Thoracic aorta (tissue), 2 donors: Measurements from ENCODE around the gene WNT10A. TPM values are rescaled to one million over a fixed set of nuclear protein-coding genes. Genes with fewer than 3 reads are reported as not detected.
A peak's percentile ranks its signal among the peaks of the same experiment; 100 is the strongest.

Source experiments
- ATAC-seq: fragments of 150-250 bp; one replicate; pipeline ENCODE4 v1.8.0; 2017; ENCODE audit warnings: low read depth; ENCODE audit not compliant: insufficient number of reproducible peaks, low FRiP score
- DNase-seq: peaks from one replicate; pipeline ENCODE4 v3.0.0-alpha.2; 2020; ENCODE audit warnings: low spot score
- H3K27ac ChIP-seq, 2 donors: fragments of 200-600 bp; sonication (generic); 1 replicate in 1 of 2; 2 replicates in 1 of 2; pipeline ENCODE4 v1.5.1; 2016; ENCODE audit warnings: mild to moderate bottlenecking in 2 of 2, moderate library complexity in 2 of 2
- H3K27me3 ChIP-seq: fragments of 200-600 bp; sonication (generic); replicated peaks from 2 replicates; pipeline ENCODE4 v1.6.0; 2016; ENCODE audit warnings: mild to moderate bottlenecking; ENCODE audit not compliant: insufficient read depth
- H3K36me3 ChIP-seq: fragments of 200-600 bp; sonication (generic); one replicate; pipeline ENCODE4 v1.5.1; 2016
- H3K4me1 ChIP-seq, 2 donors: fragments of 200-600 bp; sonication (generic); 1 replicate in 1 of 2; 2 replicates in 1 of 2; pipeline versions ENCODE4 v1.5.1 to v1.6.0; 2016; ENCODE audit warnings: low read depth in 2 of 2, mild to moderate bottlenecking in 1 of 2; ENCODE audit not compliant: control insufficient read depth in 1 of 2
- H3K4me3 ChIP-seq: fragments of 200-600 bp; sonication (generic); 2 replicates; pipeline ENCODE4 v1.5.1; 2016; ENCODE audit warnings: mild to moderate bottlenecking
- H3K9me3 ChIP-seq: fragments of 200-600 bp; sonication (generic); 2 replicates; pipeline ENCODE4 v1.5.1; 2016
- total RNA-seq, 2 donors: library from RNA; depleted of rRNA; stranded (reverse); fragments of >200 nt; gene quantifications; one replicate each; pipeline versions ENCODE4 v1.1.0 to v1.2.3, GENCODE V29; 2016
- TF ChIP-seq, protein P1 (sequence below): fragments of 200-600 bp; sonication (generic); IDR thresholded peaks from one replicate; pipeline ENCODE4 v1.5.1; 2019; ENCODE audit warnings: antibody characterized with exemption

The WNT10A gene
- total RNA-seq, 2 donors from 2014 or later = 1.6 TPM; not detected in 1

- no peak for ATAC-seq
- H3K4me1 ChIP-seq = peaks cover 11 to 22% of the 10 kb centered on the region in 2 donors
Observed at GRCh38 chr2:218869064-218869463, 11.6 kb upstream of the WNT10A start.

DNA sequence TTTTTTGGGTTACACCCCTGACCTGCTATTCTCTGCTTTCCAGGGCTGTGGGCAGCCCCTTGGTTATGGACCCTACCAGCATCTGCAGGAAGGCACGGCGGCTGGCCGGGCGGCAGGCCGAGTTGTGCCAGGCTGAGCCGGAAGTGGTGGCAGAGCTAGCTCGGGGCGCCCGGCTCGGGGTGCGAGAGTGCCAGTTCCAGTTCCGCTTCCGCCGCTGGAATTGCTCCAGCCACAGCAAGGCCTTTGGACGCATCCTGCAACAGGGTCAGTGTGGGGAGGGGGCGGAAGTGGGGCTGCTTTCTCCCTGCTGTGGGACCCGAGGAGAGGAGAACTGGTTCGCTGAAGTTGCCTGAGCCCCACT lies 9.7 kb upstream of the WNT10A start:
- no peak for ATAC-seq
- H3K4me1 ChIP-seq = peaks cover 11 to 22% of the 10 kb centered on the region in 2 donors
- H3K36me3 ChIP-seq = no peaks in the 10 kb centered on the region
- no peak for DNase-seq
- H3K27me3 ChIP-seq = peaks cover 21% of the 10 kb centered on the region
- no peak overlapping the region for H3K27ac ChIP-seq
- TF ChIP-seq, protein P1, sequence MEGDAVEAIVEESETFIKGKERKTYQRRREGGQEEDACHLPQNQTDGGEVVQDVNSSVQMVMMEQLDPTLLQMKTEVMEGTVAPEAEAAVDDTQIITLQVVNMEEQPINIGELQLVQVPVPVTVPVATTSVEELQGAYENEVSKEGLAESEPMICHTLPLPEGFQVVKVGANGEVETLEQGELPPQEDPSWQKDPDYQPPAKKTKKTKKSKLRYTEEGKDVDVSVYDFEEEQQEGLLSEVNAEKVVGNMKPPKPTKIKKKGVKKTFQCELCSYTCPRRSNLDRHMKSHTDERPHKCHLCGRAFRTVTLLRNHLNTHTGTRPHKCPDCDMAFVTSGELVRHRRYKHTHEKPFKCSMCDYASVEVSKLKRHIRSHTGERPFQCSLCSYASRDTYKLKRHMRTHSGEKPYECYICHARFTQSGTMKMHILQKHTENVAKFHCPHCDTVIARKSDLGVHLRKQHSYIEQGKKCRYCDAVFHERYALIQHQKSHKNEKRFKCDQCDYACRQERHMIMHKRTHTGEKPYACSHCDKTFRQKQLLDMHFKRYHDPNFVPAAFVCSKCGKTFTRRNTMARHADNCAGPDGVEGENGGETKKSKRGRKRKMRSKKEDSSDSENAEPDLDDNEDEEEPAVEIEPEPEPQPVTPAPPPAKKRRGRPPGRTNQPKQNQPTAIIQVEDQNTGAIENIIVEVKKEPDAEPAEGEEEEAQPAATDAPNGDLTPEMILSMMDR = no peak
- H3K9me3 ChIP-seq = no peaks in the 10 kb centered on the region
- peak overlapping the region; percentile 67 for H3K4me3 ChIP-seq

More at GRCh38 chr2:218869064-218869463, 11.6 kb upstream of the WNT10A start:
- TF ChIP-seq, protein P1 = no peak
- Histone ChIP-seq H3K27me3 (peaks cover 13% of the 10 kb centered on the region), H3K4me3 (no peak overlapping the region), H3K27ac (no peak overlapping the region), H3K36me3 (no peaks in the 10 kb centered on the region), H3K9me3 (no peaks in the 10 kb centered on the region)
- no peak for DNase-seq

GRCh38 chr2:218871345-218872302 lies 9.0 kb upstream of the WNT10A start:
- TF ChIP-seq, protein P1 = no peak
- H3K27me3 ChIP-seq = peaks cover 23% of the 10 kb centered on the region
- no peaks in the 10 kb centered on the region for H3K9me3 ChIP-seq
- DNase-seq = no peak
- no peak for ATAC-seq
- peaks cover 11 to 22% of the 10 kb centered on the region in 2 donors for H3K4me1 ChIP-seq
- no peak overlapping the region for H3K27ac ChIP-seq
- peak overlapping the region; percentile 67 for H3K4me3 ChIP-seq
- no peaks in the 10 kb centered on the region for H3K36me3 ChIP-seq

GRCh38 chr2:218872645-218873358 lies 7.8 kb upstream of the WNT10A start:
- no peak for DNase-seq
- no peak for ATAC-seq
- H3K27ac ChIP-seq = no peak overlapping the region
- peaks cover 23% of the 10 kb centered on the region for H3K27me3 ChIP-seq
- TF ChIP-seq, protein P1 = no peak
- no peaks in the 10 kb centered on the region for H3K36me3 ChIP-seq
- peaks cover 11 to 22% of the 10 kb centered on the region in 2 donors for H3K4me1 ChIP-seq
- no peaks in the 10 kb centered on the region for H3K9me3 ChIP-seq
- H3K4me3 ChIP-seq = no peak overlapping the region
